Panc1 (cell line): ENCODE data around the gene AUH. TPM values are rescaled to one million over a fixed set of nuclear protein-coding genes. Genes with fewer than 3 reads are reported as not detected.

Experiments
- ATAC-seq: fragments of 200-7000 bp; cut with Tn5 transposase; 2 replicates; pipeline ENCODE4 v1.9.1; 2020; ENCODE audit warnings: mild to moderate bottlenecking, moderate library complexity
- BruUV-seq: library from RNA; stranded (reverse); fragments of 400-500 nt; replicated peaks from 2 replicates; lab custom pipeline; 2021; lab: Mats Ljungman, UMichigan
- CTCF ChIA-PET: fragments of 300-600 bp; sonication (Branson Sonifier 250); formaldehyde crosslinking; loops from one replicate; lab custom pipeline; 2022; ENCODE audit warnings: antibody characterized with exemption; lab: Charles Lee
- POLR2A ChIA-PET: fragments of 300-600 bp; sonication (Branson Sonifier 250); formaldehyde crosslinking; loops from one replicate; lab custom pipeline; 2022; ENCODE audit warnings: antibody characterized with exemption; lab: Charles Lee
- DNase-seq: peaks from one replicate; pipeline ENCODE4 v3.0.0-alpha.2; 2010; ENCODE audit warnings: low read depth, low spot score
- H3K27ac ChIP-seq: 2 replicates; pipeline ENCODE4 v1.5.1; 2011; ENCODE audit warnings: mild to moderate bottlenecking, low read length, inconsistent platforms
- H3K27me3 ChIP-seq: fragments of 200-500 bp; sonication (Bioruptor generic); 2 replicates; pipeline ENCODE4 v1.6.0; 2014; ENCODE audit warnings: low read length, inconsistent platforms; ENCODE audit not compliant: control insufficient read depth, insufficient read depth
- H3K36me3 ChIP-seq: fragments of 200-500 bp; sonication (Bioruptor generic); 2 replicates; pipeline ENCODE4 v1.5.1; 2014; ENCODE audit warnings: inconsistent platforms, mild to moderate bottlenecking, low read length, moderate library complexity; ENCODE audit not compliant: control insufficient read depth, insufficient read depth
- H3K4me1 ChIP-seq: 2 replicates; pipeline ENCODE4 v1.5.1; 2011; ENCODE audit warnings: inconsistent platforms, mild to moderate bottlenecking, low read length, moderate library complexity; ENCODE audit not compliant: control insufficient read depth, insufficient read depth
- H3K4me3 ChIP-seq, 2 experiments: 2 replicates each; pipeline ENCODE4 v1.5.1; 2011 to 2012; ENCODE audit warnings: low read depth in 2 of 2, low read length in 2 of 2, mild to moderate bottlenecking in 2 of 2, inconsistent platforms in 1 of 2, moderate library complexity in 1 of 2
- H3K9me3 ChIP-seq: fragments of 200-500 bp; sonication (Bioruptor generic); 2 replicates; pipeline ENCODE4 v1.5.1; 2014; ENCODE audit warnings: low read depth, mild to moderate bottlenecking, inconsistent platforms, low read length, moderate library complexity; ENCODE audit not compliant: control insufficient read depth, insufficient read depth
- CTCF ChIP-seq: fragments of 450-650 bp; IDR thresholded peaks from 2 replicates; pipeline ENCODE4 v1.5.1; 2017; ENCODE audit warnings: mild to moderate bottlenecking
- POLR2AphosphoS5 ChIP-seq: IDR thresholded peaks from 2 replicates; pipeline ENCODE4 v1.6.1; 2012; ENCODE audit warnings: mild to moderate bottlenecking, low read depth, low read length, moderate library complexity
- REST ChIP-seq, 2 experiments: IDR thresholded peaks; 2 replicates each; pipeline ENCODE4 v1.6.1; 2011 to 2012; ENCODE audit warnings: low read depth in 2 of 2, control low read depth in 1 of 2, low read length in 1 of 2, mild to moderate bottlenecking in 1 of 2, moderate library complexity in 1 of 2; ENCODE audit not compliant: insufficient read depth in 1 of 2
- SIN3A ChIP-seq: IDR thresholded peaks from 2 replicates; pipeline ENCODE4 v1.6.1; 2012; ENCODE audit warnings: low read depth, mild to moderate bottlenecking, low read length, moderate library complexity, borderline replicate concordance; ENCODE audit not compliant: insufficient read depth
- TCF7L2 ChIP-seq: IDR thresholded peaks from 2 replicates; pipeline ENCODE4 v1.6.1; 2011; ENCODE audit warnings: mild to moderate bottlenecking, low read depth, low read length, inconsistent platforms
- in situ Hi-C: cut with HindIII; loops from 2 replicates; pipeline ENCODE4 v1.10.0; 2016; ENCODE audit warnings: low sequenced_read_pairs, low pct_unique_long_range_greater_than_20kb
- intact Hi-C: fragments of 100-400 bp; cut with micrococcal nuclease; formaldehyde crosslinking; loops from one replicate; pipeline ENCODE4 v1.10.0; 2022; ENCODE audit not compliant: unreplicated experiment
- total RNA-seq: library from RNA; stranded (reverse); gene quantifications from one replicate; pipeline ENCODE4 v1.2.1, GENCODE V29; 2021; ENCODE audit not compliant: unreplicated experiment

Gene AUH
- total RNA-seq, 1 experiment from 2014 or later, result 7.7 TPM

GRCh38 chr9:91333551-91333950, 28.2 kb downstream of the AUH start:
- intact Hi-C loops, result no loop called here
- no peaks in the 10 kb centered on the region for H3K36me3 ChIP-seq
- no peak overlapping the region for H3K4me3 ChIP-seq
- H3K4me1 ChIP-seq, result no peaks in the 10 kb centered on the region
- POLR2A ChIA-PET, result no interaction called here
- in situ Hi-C loops, result no loop called here
- no peaks in the 10 kb centered on the region for H3K27me3 ChIP-seq
- H3K27ac ChIP-seq, result no peak overlapping the region
- no peak for ATAC-seq
- CTCF ChIA-PET, result no interaction called here
- no peak for DNase-seq
- TF ChIP-seq REST (IDR thresholded peaks at IDR 0.05; ENCODE audit: insufficient read depth in 1 of 2, low read depth in 2 of 2, low read length in 1 of 2) (no peak), SIN3A (no peak), CTCF (no peak), TCF7L2 (no peak), POLR2AphosphoS5 (no peak)
- H3K9me3 ChIP-seq, result peaks cover 11% of the 10 kb centered on the region; the same call in 1 of the 2 replicates
- BruUV-seq, result no TSS peak

GRCh38 chr9:91332546-91333231, 29.0 kb downstream of the AUH start:
- Histone ChIP-seq H3K27me3 (no peaks in the 10 kb centered on the region), H3K36me3 (no peaks in the 10 kb centered on the region), H3K4me3 (no peak overlapping the region), H3K9me3 (peaks cover 11% of the 10 kb centered on the region; the same call in 1 of the 2 replicates), H3K27ac (no peak overlapping the region), H3K4me1 (no peaks in the 10 kb centered on the region)
- ChIA-PET CTCF (no interaction called here), POLR2A (no interaction called here)
- ATAC-seq, result no peak
- BruUV-seq, result no TSS peak
- in situ Hi-C loops, result no loop called here
- intact Hi-C loops, result no loop called here
- no peak for TF ChIP-seq POLR2AphosphoS5
- no peak for TF ChIP-seq SIN3A
- TF ChIP-seq REST (IDR thresholded peaks at IDR 0.05; ENCODE audit: insufficient read depth in 1 of 2, low read depth in 2 of 2, low read length in 1 of 2), result no peak
- no peak for TF ChIP-seq CTCF
- no peak for TF ChIP-seq TCF7L2
- no peak for DNase-seq
